ENCODE measurements around the gene DPP6.

Gene DPP6

GRCh38 chr7:154699417-154699816 lies 647.2 kb downstream of the DPP6 start:
- DNase-seq (ENCODE audit: low read depth in 1 of 2, low spot score in 1 of 2): no peak
- no peak for TF ChIP-seq JUND (IDR thresholded peaks at IDR 0.05; ENCODE audit: low read depth)
- in situ Hi-C loops (cut with HindIII; ENCODE audit: low pct_unique_long_range_greater_than_20kb, low sequenced_read_pairs): no loop called here

- TF ChIP-seq JUND (IDR thresholded peaks at IDR 0.05; ENCODE audit: low read depth): no peak
- in situ Hi-C loops (cut with HindIII; ENCODE audit: low pct_unique_long_range_greater_than_20kb, low sequenced_read_pairs): no loop called here
- DNase-seq (ENCODE audit: low read depth in 1 of 2, low spot score in 1 of 2): no peak
Observed at GRCh38 chr7:154709840-154710520, 657.8 kb downstream of the DPP6 start.

- no peak for DNase-seq (ENCODE audit: low read depth in 1 of 2, low spot score in 1 of 2)
- in situ Hi-C loops (cut with HindIII; ENCODE audit: low pct_unique_long_range_greater_than_20kb, low sequenced_read_pairs): no loop called here
- no peak for TF ChIP-seq JUND (IDR thresholded peaks at IDR 0.05; ENCODE audit: low read depth)
Observed at GRCh38 chr7:154720016-154720415, 667.8 kb downstream of the DPP6 start.

- DNase-seq (ENCODE audit: low read depth in 1 of 2, low spot score in 1 of 2): no peak
- in situ Hi-C loops (cut with HindIII; ENCODE audit: low pct_unique_long_range_greater_than_20kb, low sequenced_read_pairs): no loop called here
- no peak for TF ChIP-seq JUND (IDR thresholded peaks at IDR 0.05; ENCODE audit: low read depth)
Observed at GRCh38 chr7:154721086-154721485, 668.9 kb downstream of the DPP6 start.

- in situ Hi-C loops (cut with HindIII; ENCODE audit: low pct_unique_long_range_greater_than_20kb, low sequenced_read_pairs): no loop called here
- DNase-seq (ENCODE audit: low read depth in 1 of 2, low spot score in 1 of 2): no peak
- TF ChIP-seq JUND (IDR thresholded peaks at IDR 0.05; ENCODE audit: low read depth): no peak
Observed at GRCh38 chr7:154726368-154726767, 674.2 kb downstream of the DPP6 start.

GRCh38 chr7:154729056-154729455 lies 676.9 kb downstream of the DPP6 start:
- no peak for DNase-seq (ENCODE audit: low read depth in 1 of 2, low spot score in 1 of 2)
- TF ChIP-seq JUND (IDR thresholded peaks at IDR 0.05; ENCODE audit: low read depth): no peak
- in situ Hi-C loops (cut with HindIII; ENCODE audit: low pct_unique_long_range_greater_than_20kb, low sequenced_read_pairs): no loop called here

GRCh38 chr7:154735766-154736165 lies 683.6 kb downstream of the DPP6 start:
- in situ Hi-C loops (cut with HindIII; ENCODE audit: low pct_unique_long_range_greater_than_20kb, low sequenced_read_pairs): no loop called here
- no peak for TF ChIP-seq JUND (IDR thresholded peaks at IDR 0.05; ENCODE audit: low read depth)

GRCh38 chr7:154736389-154736788 lies 684.2 kb downstream of the DPP6 start:
- no peak for DNase-seq (ENCODE audit: low read depth in 1 of 2, low spot score in 1 of 2)
- in situ Hi-C loops (cut with HindIII; ENCODE audit: low pct_unique_long_range_greater_than_20kb, low sequenced_read_pairs): no loop called here
- no peak for TF ChIP-seq JUND (IDR thresholded peaks at IDR 0.05; ENCODE audit: low read depth)

More at GRCh38 chr7:154735766-154736165, 683.6 kb downstream of the DPP6 start:
- no peak for DNase-seq (ENCODE audit: low read depth in 1 of 2, low spot score in 1 of 2)

- in situ Hi-C loops (cut with HindIII; ENCODE audit: low pct_unique_long_range_greater_than_20kb, low sequenced_read_pairs): no loop called here
- TF ChIP-seq JUND (IDR thresholded peaks at IDR 0.05; ENCODE audit: low read depth): no peak
- no peak for DNase-seq (ENCODE audit: low read depth in 1 of 2, low spot score in 1 of 2)
Observed at GRCh38 chr7:154738216-154738615, 686.0 kb downstream of the DPP6 start.

- in situ Hi-C loops (cut with HindIII; ENCODE audit: low pct_unique_long_range_greater_than_20kb, low sequenced_read_pairs): no loop called here
- no peak for DNase-seq (ENCODE audit: low read depth in 1 of 2, low spot score in 1 of 2)
- no peak for TF ChIP-seq JUND (IDR thresholded peaks at IDR 0.05; ENCODE audit: low read depth)
Observed at GRCh38 chr7:154741131-154741530, 688.9 kb downstream of the DPP6 start.

- TF ChIP-seq JUND (IDR thresholded peaks at IDR 0.05; ENCODE audit: low read depth): no peak
- no peak for DNase-seq (ENCODE audit: low read depth in 1 of 2, low spot score in 1 of 2)
- in situ Hi-C loops (cut with HindIII; ENCODE audit: low pct_unique_long_range_greater_than_20kb, low sequenced_read_pairs): no loop called here
Observed at GRCh38 chr7:154743206-154743605, 691.0 kb downstream of the DPP6 start.

GRCh38 chr7:154744256-154744860 lies 692.2 kb downstream of the DPP6 start:
- in situ Hi-C loops (cut with HindIII; ENCODE audit: low pct_unique_long_range_greater_than_20kb, low sequenced_read_pairs): no loop called here
- DNase-seq (ENCODE audit: low read depth in 1 of 2, low spot score in 1 of 2): peak; percentile 5 to 23
- TF ChIP-seq JUND (IDR thresholded peaks at IDR 0.05; ENCODE audit: low read depth): no peak

GRCh38 chr7:154744861-154745258 lies 692.7 kb downstream of the DPP6 start:
- in situ Hi-C loops (cut with HindIII; ENCODE audit: low pct_unique_long_range_greater_than_20kb, low sequenced_read_pairs): no loop called here
- no peak for DNase-seq (ENCODE audit: low read depth in 1 of 2, low spot score in 1 of 2)
- TF ChIP-seq JUND (IDR thresholded peaks at IDR 0.05; ENCODE audit: low read depth): no peak
